Choroid plexus epithelial cell (primary cell): ENCODE results near the gene LIN7B.
A peak's percentile ranks its signal among the peaks of the same experiment; 100 is the strongest.

Source experiments
- DNase-seq: peaks from one replicate; pipeline ENCODE4 v3.0.0-alpha.2; 2010; ENCODE audit warnings: low read depth
- H3K4me3 ChIP-seq: 2 replicates; pipeline ENCODE4 v1.5.1; 2011; ENCODE audit warnings: low read depth, mild to moderate bottlenecking, control low read depth, low read length, moderate library complexity
- TF ChIP-seq, protein P1 (sequence below): conservative IDR thresholded peaks from 2 replicates; pipeline ENCODE4 v1.5.1; 2011; ENCODE audit warnings: low read depth, mild to moderate bottlenecking, control low read depth, inconsistent platforms, low read length, moderate library complexity

Gene LIN7B

DNA sequence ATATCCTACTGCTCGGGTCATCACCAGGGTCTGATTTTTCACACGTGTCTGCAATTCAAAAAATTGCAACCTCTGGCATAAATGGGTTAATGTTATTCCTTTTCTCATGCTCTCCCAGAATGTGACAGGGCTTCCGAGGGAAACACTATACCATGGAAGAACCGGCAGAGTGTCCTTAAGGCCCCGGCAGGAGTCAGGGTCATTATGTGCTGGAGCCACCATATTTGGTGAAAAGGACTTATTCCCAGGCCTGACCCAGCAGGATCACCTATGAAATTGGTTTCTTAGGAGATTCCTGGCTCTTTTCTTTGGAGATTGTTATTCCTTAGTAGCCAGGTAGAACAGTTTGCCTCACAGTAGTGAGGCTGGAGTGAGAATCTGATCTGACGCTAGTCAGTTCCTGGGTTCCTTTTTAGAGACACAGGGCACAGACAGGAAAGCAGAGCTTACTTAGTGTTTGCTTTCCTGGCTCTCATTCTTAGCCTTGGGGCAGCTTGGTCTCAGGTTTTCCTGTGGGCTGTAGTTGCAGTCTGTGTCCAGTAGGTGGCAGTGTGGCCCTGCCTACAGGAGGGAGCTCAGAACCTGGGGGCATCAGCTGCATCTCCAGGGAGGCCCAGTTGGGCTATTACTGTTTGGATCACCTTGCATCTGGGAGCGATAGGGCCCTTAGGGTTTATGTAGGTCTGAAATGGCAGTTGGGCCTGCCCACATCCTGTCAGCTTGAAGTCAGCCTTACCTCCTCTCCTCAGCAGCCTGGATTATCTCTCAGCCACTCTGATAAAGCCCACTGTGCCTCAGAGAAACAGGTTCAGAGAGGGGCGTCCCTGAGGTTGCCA, 16.5 kb upstream of the LIN7B start:
- TF ChIP-seq, protein P1, sequence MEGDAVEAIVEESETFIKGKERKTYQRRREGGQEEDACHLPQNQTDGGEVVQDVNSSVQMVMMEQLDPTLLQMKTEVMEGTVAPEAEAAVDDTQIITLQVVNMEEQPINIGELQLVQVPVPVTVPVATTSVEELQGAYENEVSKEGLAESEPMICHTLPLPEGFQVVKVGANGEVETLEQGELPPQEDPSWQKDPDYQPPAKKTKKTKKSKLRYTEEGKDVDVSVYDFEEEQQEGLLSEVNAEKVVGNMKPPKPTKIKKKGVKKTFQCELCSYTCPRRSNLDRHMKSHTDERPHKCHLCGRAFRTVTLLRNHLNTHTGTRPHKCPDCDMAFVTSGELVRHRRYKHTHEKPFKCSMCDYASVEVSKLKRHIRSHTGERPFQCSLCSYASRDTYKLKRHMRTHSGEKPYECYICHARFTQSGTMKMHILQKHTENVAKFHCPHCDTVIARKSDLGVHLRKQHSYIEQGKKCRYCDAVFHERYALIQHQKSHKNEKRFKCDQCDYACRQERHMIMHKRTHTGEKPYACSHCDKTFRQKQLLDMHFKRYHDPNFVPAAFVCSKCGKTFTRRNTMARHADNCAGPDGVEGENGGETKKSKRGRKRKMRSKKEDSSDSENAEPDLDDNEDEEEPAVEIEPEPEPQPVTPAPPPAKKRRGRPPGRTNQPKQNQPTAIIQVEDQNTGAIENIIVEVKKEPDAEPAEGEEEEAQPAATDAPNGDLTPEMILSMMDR = peak; percentile 98
- DNase-seq = peak; percentile 84
- H3K4me3 ChIP-seq = no peak overlapping the region

DNA sequence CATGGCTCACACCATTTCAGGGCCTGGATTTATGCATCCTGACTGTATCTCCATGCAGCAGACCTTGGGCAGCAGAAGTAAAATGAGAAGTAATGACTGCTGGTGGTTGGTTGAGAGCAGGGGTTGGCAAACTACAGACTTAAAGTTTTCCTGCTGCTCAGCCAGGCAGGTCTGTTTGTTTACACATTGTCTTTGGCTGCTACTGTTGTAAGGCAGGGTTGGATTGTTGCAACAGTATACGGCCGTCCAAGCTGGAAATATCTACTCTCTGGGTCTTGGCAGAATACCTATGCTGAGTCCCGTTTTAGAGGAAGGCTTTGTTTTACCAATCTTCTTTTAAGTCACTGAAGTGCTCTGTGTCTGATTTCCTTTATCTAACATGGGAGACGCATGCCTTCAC, 15.4 kb upstream of the LIN7B start:
- no peak overlapping the region for H3K4me3 ChIP-seq
- TF ChIP-seq, protein P1 = no peak
- no peak for DNase-seq

DNA sequence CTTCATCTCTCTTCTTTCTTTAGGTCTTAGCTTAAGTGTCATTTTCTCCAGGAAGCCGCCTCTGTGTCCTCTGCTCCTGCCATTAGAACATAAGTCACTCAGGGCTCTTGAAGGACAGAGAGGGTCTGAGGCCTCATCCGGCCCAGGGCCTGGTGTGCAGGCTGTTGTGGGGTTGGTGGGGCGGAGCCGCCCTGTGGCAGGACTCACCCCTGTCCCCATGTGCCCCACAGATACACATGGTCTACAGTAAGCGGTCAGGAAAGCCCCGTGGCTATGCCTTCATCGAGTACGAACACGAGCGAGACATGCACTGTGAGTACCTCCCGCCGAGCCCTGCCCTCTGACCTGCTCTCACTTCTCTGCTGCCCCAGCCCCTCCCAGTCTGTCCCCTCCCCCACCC, 13.0 kb upstream of the LIN7B start:
- H3K4me3 ChIP-seq = no peak overlapping the region
- no peak for DNase-seq
- TF ChIP-seq, protein P1 = no peak

DNA sequence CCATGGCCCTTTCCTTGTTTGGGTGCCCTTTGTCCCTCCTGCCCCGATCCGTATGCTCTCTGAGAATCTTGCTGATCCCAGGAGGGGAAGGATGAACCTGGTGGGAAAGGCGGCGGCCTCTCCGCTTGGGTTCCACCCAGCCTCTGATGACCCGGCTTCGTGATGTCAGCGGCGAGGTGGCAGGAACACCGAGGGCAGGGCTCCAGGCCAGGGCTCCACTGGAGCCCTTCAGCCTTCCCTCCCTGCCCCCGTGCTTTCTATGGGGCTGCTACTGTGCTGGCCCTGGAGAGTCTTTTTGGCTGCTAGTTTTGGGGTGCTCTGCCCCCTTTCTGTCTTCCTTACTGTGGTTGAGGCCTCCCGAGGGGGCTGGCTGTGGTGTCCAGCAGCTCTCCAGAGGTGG, 11.9 kb upstream of the LIN7B start:
- H3K4me3 ChIP-seq = no peak overlapping the region
- no peak for DNase-seq
- TF ChIP-seq, protein P1 = no peak

DNA sequence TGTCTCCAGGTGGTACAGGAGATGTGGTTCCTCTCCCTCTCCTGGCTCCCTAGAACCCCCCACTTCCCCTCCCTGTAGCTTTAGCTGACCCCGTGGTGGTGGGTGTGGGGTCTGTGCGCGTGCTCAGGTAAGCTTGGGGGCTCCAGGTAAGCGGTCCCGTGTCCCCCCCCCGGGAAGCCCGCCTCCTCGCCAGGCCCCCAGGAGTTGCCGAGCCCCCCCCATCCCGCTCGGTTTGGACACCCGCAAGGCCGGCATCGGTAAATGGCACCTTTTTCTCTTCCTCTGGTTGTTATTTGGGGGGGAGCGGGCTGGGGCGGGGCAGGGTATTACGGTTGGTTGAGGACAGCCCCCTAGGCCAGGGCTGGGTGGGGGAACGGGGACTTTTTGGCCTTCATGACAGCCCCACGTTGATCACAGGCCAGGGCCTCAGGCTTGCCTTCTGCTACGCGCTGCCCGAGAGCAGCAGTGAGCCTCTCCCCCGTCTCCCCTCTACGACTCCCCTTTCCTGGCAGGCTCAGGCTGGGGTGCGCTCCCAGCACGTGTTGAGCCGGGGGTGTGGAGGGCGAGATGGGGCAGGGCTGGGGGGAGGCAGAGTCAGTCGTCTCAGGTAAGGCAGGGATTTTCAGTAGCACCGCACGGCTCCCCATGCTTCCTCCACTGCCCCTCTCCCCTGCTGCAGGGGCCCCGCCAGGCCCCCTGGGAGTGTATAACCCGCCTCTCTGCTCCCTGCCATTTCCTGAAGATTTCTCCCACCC, 10.7 kb upstream of the LIN7B start:
- H3K4me3 ChIP-seq = no peak overlapping the region
- TF ChIP-seq, protein P1 = no peak
- DNase-seq = no peak

DNA sequence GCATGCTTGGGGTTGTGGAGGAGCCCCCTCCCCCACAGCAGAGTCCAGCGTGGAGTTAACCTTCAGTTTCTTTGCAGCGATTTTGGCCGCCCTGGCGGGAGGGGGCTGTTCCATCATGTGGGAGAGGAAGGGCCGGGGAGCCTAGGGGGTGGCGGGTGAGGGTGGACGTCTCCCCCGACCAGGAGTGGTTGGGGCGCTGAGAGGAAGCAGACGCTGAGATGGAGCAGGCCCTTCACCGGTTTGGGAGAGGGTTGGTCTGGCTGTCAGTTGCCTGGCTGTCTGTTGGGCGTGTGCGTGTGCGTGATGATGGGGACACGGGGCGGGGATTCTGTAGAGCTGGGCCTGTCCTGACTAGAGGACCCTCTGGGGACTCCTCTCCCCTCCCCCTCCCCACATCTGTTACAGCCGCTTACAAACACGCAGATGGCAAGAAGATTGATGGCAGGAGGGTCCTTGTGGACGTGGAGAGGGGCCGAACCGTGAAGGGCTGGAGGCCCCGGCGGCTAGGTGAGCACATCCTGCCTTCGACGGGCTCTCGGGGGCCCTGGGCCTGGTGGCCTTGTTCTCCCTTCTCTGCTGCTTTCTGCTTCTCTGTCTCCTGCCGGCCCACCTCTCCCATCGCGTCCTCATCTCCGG, 9.8 kb upstream of the LIN7B start:
- no peak overlapping the region for H3K4me3 ChIP-seq
- TF ChIP-seq, protein P1 = no peak
- DNase-seq = no peak
